K562 (cell line): ENCODE results near the gene ACBD4. TPM values are rescaled to one million over a fixed set of nuclear protein-coding genes. Genes with fewer than 3 reads are reported as not detected.

ENCODE experiments used
- CHCHD3 ChIP-seq: fragments of 250-450 bp; sonication (Bioruptor Pico); IDR thresholded peaks from 2 replicates; pipeline ENCODE4 v2.1.2; 2022; ENCODE audit warnings: mild to moderate bottlenecking
- CHD2 ChIP-seq: IDR thresholded peaks from 2 replicates; pipeline ENCODE4 v1.6.1; 2011; ENCODE audit warnings: low read depth, low read length
- CTCFL ChIP-seq: IDR thresholded peaks from 2 replicates; pipeline ENCODE4 v1.6.1; 2011; ENCODE audit warnings: borderline replicate concordance, low read depth, mild to moderate bottlenecking, moderate library complexity, low read length; ENCODE audit not compliant: insufficient read depth, poor library complexity, severe bottlenecking
- MCM5 ChIP-seq: fragments of 450-650 bp; IDR thresholded peaks from 2 replicates; pipeline ENCODE4 v1.6.1; 2016; ENCODE audit warnings: low read depth
- PURB ChIP-seq: sonication (generic); formaldehyde crosslinking; IDR thresholded peaks from 2 replicates; pipeline ENCODE4 v1.9.0; 2021; ENCODE audit warnings: low read depth, mild to moderate bottlenecking, missing genetic modification reagents
- TCF15 ChIP-seq: fragments of 250-450 bp; sonication (Bioruptor Pico); IDR thresholded peaks from 2 replicates; pipeline ENCODE4 v1.8.0; 2022; ENCODE audit warnings: moderate library complexity, mild to moderate bottlenecking, inconsistent platforms
- TEAD4 ChIP-seq, 2 experiments: sonication (generic) in 1 of 2; formaldehyde crosslinking in 1 of 2; IDR thresholded peaks; 2 replicates each; pipeline versions ENCODE4 v1.6.1 to v1.8.0; 2012 to 2022; ENCODE audit warnings: borderline replicate concordance in 1 of 2, inconsistent platforms in 1 of 2, low read length in 1 of 2, mild to moderate bottlenecking in 1 of 2, missing genetic modification reagents in 1 of 2
- THRB ChIP-seq: fragments of 450-650 bp; formaldehyde crosslinking; conservative IDR thresholded peaks from 2 replicates; pipeline ENCODE4 v1.4.0; 2022; ENCODE audit warnings: mild to moderate bottlenecking, missing genetic modification characterization
- USF1 ChIP-seq: sonication (generic); formaldehyde crosslinking; IDR thresholded peaks from 2 replicates; pipeline ENCODE4 v1.9.0; 2022; ENCODE audit warnings: mild to moderate bottlenecking, missing genetic modification reagents
- XRCC3 ChIP-seq: fragments of 450-650 bp; IDR thresholded peaks from 2 replicates; pipeline ENCODE4 v1.6.1; 2017; ENCODE audit warnings: mild to moderate bottlenecking, moderate library complexity
- YY1 ChIP-seq, 3 experiments: IDR thresholded peaks; 2 replicates each; pipeline ENCODE4 v1.6.1; 2011; ENCODE audit warnings: low read length in 2 of 3, mild to moderate bottlenecking in 2 of 3, moderate library complexity in 2 of 3, borderline replicate concordance in 1 of 3, control low read depth in 1 of 3, low read depth in 1 of 3; ENCODE audit not compliant: insufficient read depth in 3 of 3, insufficient replicate concordance in 2 of 3, control insufficient read depth in 1 of 3, insufficient read length in 1 of 3; ENCODE audit errors: extremely low read depth in 1 of 3
- ZC3H4 ChIP-seq: sonication (generic); formaldehyde crosslinking; IDR thresholded peaks from 2 replicates; pipeline ENCODE4 v1.9.0; 2021; ENCODE audit warnings: missing genetic modification reagents, borderline replicate concordance
- ZNF518B ChIP-seq: fragments of 250-450 bp; sonication (Bioruptor Pico); IDR thresholded peaks from 2 replicates; pipeline ENCODE4 v1.5.0; 2021; ENCODE audit warnings: mild to moderate bottlenecking, moderate library complexity
- ZNF586 ChIP-seq: fragments of 450-650 bp; formaldehyde crosslinking; conservative IDR thresholded peaks from 2 replicates; pipeline ENCODE4 v1.4.0; 2020; ENCODE audit warnings: mild to moderate bottlenecking, moderate library complexity
- ZNF79 ChIP-seq: fragments of 250-450 bp; sonication (Bioruptor Pico); IDR thresholded peaks from 2 replicates; pipeline ENCODE4 v1.4.0; 2020; ENCODE audit warnings: low read depth, mild to moderate bottlenecking, moderate library complexity
- polyA plus RNA-seq, 8 experiments: library from polyadenylated mRNA; depleted of rRNA in 4 of 8; stranded (reverse) in 5 of 8; unstranded in 3 of 8; fragments of >200 nt; fragmentation: Nextera tagmentation in 2 of 8; fragmentation: Illumina TruSeq in 1 of 8; extraction: Ambion mirVana in 2 of 8; extraction: Trizol in 1 of 8; gene quantifications; 2 replicates each; pipeline versions ENCODE4 v1.2.1 to v1.2.3, GENCODE V29; 2011 to 2014; ENCODE audit warnings: inconsistent platforms in 1 of 8, missing spikeins in 1 of 8
- total RNA-seq, 7 experiments: library from RNA; depleted of rRNA in 6 of 7; stranded (reverse); fragments of >200 nt in 6 of 7; fragmentation: Illumina TruSeq in 2 of 7; extraction: Trizol in 2 of 7; gene quantifications; 2 replicates each; pipeline versions ENCODE4 v1.2.1 to v1.2.3, GENCODE V29; 2011 to 2021; ENCODE audit warnings: low replicate concordance in 1 of 7
- TF ChIP-seq, protein P1 (sequence below): fragments of 250-450 bp; sonication (Bioruptor Pico); IDR thresholded peaks from 2 replicates; pipeline ENCODE4 v1.8.0; 2022; ENCODE audit warnings: inconsistent platforms

The ACBD4 gene
- total and polyA plus RNA-seq, 9 of the 15 experiments (the other 6 are each of a cell fraction or from before 2014, with no cell fraction given), result 0.14 to 6.9 (median 4.6) TPM

DNA sequence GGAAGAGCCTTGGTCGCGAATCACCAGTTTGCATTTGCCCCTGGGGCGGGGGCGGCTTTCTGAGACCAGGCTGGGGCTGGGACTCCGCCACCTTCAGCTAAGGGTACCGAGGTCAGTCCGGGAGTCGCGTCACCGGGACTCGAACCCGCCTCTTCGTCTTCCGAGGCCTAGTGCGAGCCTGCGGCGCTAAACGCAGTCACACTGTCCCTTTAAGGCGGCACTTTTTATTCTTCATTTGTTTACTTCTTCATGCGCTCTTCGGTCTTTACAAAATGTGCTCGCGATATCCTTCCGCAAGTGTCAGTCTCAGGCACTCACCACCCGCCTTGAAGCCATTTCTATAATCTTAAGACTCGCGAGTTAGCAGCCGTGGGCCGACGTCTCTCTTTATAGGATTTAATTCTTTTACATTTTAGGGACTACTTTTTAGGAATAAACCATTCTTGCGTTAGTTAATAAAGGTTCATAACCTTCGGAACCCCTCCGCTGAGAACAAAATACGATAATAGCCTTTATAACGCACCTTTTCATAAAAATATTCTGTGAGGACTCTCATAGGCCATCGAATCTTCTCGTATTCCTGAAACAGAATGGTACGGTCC lies 12.2 kb downstream of the ACBD4 start (continued):
- TF ChIP-seq CTCFL, result no peak
- peak; percentile 62; the same call in 1 of the 2 replicates for TF ChIP-seq CHCHD3 (CRISPR knock-in tag)
- no peak for TF ChIP-seq ZC3H4 (CRISPR knock-in tag)
- TF ChIP-seq CHD2, result peak; percentile 92
- TF ChIP-seq PURB (CRISPR knock-in tag), result no peak
- no peak for TF ChIP-seq XRCC3
- 0 out of 2 replicates have a peak, but pooled peaks have one; percentile 27 for TF ChIP-seq ZNF586
- TF ChIP-seq THRB, result peak; percentile 59
- TF ChIP-seq ZNF518B (CRISPR knock-in tag), result no peak
- no peak for TF ChIP-seq MCM5
- no peak for TF ChIP-seq USF1 (CRISPR knock-in tag)
- TF ChIP-seq, protein P1, sequence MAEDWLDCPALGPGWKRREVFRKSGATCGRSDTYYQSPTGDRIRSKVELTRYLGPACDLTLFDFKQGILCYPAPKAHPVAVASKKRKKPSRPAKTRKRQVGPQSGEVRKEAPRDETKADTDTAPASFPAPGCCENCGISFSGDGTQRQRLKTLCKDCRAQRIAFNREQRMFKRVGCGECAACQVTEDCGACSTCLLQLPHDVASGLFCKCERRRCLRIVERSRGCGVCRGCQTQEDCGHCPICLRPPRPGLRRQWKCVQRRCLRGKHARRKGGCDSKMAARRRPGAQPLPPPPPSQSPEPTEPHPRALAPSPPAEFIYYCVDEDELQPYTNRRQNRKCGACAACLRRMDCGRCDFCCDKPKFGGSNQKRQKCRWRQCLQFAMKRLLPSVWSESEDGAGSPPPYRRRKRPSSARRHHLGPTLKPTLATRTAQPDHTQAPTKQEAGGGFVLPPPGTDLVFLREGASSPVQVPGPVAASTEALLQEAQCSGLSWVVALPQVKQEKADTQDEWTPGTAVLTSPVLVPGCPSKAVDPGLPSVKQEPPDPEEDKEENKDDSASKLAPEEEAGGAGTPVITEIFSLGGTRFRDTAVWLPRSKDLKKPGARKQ, result no peak
- TF ChIP-seq TCF15 (CRISPR knock-in tag), result 0 out of 2 replicates have a peak, but pooled peaks have one; percentile 65
- peak in 2 of 3 experiments; percentile 2 to 5 for TF ChIP-seq YY1 (IDR thresholded peaks at IDR 0.05; ENCODE audit: borderline replicate concordance in 1 of 3, control insufficient read depth in 1 of 3, extremely low read depth in 1 of 3, insufficient read depth in 3 of 3, insufficient read length in 1 of 3, insufficient replicate concordance in 2 of 3, low read depth in 1 of 3, low read length in 2 of 3)
- peak; percentile 64 for TF ChIP-seq TEAD4 (IDR thresholded peaks at IDR 0.05; ENCODE audit: low read length)
- no peak for TF ChIP-seq TEAD4 (CRISPR knock-in tag; IDR thresholded peaks at IDR 0.05; ENCODE audit: borderline replicate concordance)
- TF ChIP-seq ZNF79 (CRISPR knock-in tag), result no peak
